BLaER1 treated with 17β-estradiol and CSF1 and Interleukin-3, amounts not matched to agents 10 nM and 100 nM (cell line): ENCODE measurements around the gene HNF1A.
"Not testable (repeated sequence)": the region's sequence is repeated elsewhere in the genome, so short reads cannot be mapped to it uniquely, and the experiment has no call there.

ENCODE experiments used
- H3K27ac ChIP-seq, 11 experiments: shearing (Covaris generic); formaldehyde crosslinking; 2 replicates each; pipeline ENCODE4 v1.8.1; 2022
- H3K27me3 ChIP-seq, 11 experiments: shearing (Covaris generic); formaldehyde crosslinking; 2 replicates each; pipeline ENCODE4 v1.8.1; 2022
- H3K36me3 ChIP-seq, 11 experiments: shearing (Covaris generic); formaldehyde crosslinking; 2 replicates each; pipeline ENCODE4 v1.8.1; 2022
- H3K4me1 ChIP-seq, 10 experiments: shearing (Covaris generic); formaldehyde crosslinking; 2 replicates each; pipeline ENCODE4 v1.8.1; 2022
- H3K4me2 ChIP-seq, 11 experiments: shearing (Covaris generic); formaldehyde crosslinking; 2 replicates each; pipeline ENCODE4 v1.8.1; 2022
- H3K4me3 ChIP-seq, 10 experiments: shearing (Covaris generic); formaldehyde crosslinking; 2 replicates each; pipeline ENCODE4 v1.8.1; 2022
- H3K9ac ChIP-seq, 11 experiments: shearing (Covaris generic); formaldehyde crosslinking; 2 replicates each; pipeline ENCODE4 v1.8.1; 2022
- H3K9me3 ChIP-seq, 11 experiments: shearing (Covaris generic); formaldehyde crosslinking; replicated peaks in 1 of 11; 2 replicates each; pipeline ENCODE4 v1.8.1; 2022
- H4K20me1 ChIP-seq, 11 experiments: shearing (Covaris generic); formaldehyde crosslinking; 2 replicates each; pipeline ENCODE4 v1.8.1; 2022
- Cebpa-rat ChIP-seq, 11 experiments: shearing (Covaris generic); IDR thresholded peaks; 2 replicates each; pipeline ENCODE4 v1.8.1; 2022

Gene HNF1A

DNA sequence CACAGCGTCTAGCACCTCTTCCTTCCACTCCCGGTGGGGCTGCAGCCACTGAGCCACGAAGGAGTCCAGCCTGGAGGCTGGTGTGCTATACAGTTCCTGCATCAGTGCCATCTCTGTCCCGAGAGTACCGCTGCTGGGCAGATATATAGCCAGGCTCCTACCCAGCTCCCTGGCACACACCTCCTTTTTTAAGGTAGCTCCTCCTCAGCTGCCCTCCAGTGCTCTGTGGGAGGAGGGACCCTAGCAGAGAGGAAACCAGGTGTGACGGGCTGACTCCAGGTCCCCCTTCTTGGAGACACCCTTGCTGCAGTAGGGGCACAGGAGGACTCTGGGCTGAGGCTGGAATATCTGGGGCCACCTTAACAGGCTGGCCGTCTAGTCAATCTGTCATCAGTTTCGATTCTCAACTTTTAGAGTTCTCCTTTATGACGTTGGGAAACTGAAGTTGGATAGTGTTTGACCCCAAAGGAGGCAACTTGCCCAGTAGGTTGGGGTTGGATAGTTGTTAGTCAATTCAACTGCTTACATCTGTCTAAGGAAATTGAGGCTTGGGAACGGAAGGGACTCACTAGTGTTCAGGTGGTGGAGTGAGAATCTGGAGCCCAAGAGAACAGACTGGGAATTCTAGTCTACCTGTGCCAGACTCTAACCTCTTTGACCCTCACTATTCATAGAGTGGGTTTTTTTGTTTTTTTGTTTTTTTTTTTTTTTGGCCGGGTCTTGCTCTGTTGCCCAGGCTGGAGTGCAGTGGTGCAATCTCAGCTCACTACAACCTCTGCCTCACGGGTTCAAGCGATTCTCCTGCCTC is 60.7 kb downstream of the HNF1A start, which contains the start of gene OASL:
OASL (minus strand) TSS at position 386 of the 808 bp plus-strand sequence; CDS start at position 111, 275 bp downstream.
- no peak for TF ChIP-seq Cebpa-rat (IDR thresholded peaks at IDR 0.05)
- H3K27ac ChIP-seq = peak within 1 kb of the TSS in 6 of 11 experiments; percentile 15 to 79 (median 68); a peak in 12 of 22 replicates
- H3K4me2 ChIP-seq = peak within 1 kb of the TSS; percentile 48 to 89 (median 73)
- H3K36me3 ChIP-seq = no peaks in the 10 kb centered on the region
- no peaks in the 10 kb centered on the region for H4K20me1 ChIP-seq
- H3K27me3 ChIP-seq = no peaks in the 10 kb centered on the region; a peak in 1 of 22 replicates
- peaks cover 27 to 53% (median 38%) of the 10 kb centered on the region in 10 experiments for H3K4me1 ChIP-seq
- peak within 1 kb of the TSS in 6 of 10 experiments; percentile 26 to 66 (median 52); a peak in 12 of 20 replicates for H3K4me3 ChIP-seq
- no peaks in the 10 kb centered on the region for H3K9me3 ChIP-seq
- peak within 1 kb of the TSS in 8 of 11 experiments; percentile 26 to 66 (median 52); a peak in 9 of 22 replicates for H3K9ac ChIP-seq

DNA sequence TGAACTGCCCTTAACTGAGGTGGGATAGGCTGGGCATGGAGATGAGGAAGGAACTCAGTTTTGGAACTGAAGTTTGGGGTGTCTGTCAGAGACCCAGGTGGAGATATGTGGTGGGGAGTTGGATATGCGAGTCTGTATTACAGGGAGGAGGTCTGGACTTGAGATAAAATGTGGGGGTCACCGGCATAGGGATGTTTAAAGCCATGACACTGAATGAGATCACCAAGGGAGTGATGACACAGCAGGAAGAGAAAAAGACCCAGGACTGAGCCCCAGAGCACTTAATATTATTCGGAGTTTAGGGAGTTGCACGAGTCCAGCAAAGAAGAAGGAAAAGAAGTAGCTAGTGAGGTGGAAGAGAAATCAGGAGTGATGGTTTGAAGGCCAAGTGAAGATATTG is 64.7 kb downstream of the HNF1A start:
- H3K4me3 ChIP-seq = no peak overlapping the region
- no peaks in the 10 kb centered on the region for H3K9me3 ChIP-seq
- TF ChIP-seq Cebpa-rat (IDR thresholded peaks at IDR 0.05) = no peak
- peaks cover 10 to 16% (median 13%) of the 10 kb centered on the region in 10 experiments for H3K4me1 ChIP-seq
- H4K20me1 ChIP-seq = no peaks in the 10 kb centered on the region
- no peak overlapping the region for H3K9ac ChIP-seq
- H3K4me2 ChIP-seq = no peak overlapping the region
- H3K27ac ChIP-seq = no peak overlapping the region
- no peaks in the 10 kb centered on the region; a peak in 1 of 22 replicates for H3K27me3 ChIP-seq
- H3K36me3 ChIP-seq = no peaks in the 10 kb centered on the region

DNA sequence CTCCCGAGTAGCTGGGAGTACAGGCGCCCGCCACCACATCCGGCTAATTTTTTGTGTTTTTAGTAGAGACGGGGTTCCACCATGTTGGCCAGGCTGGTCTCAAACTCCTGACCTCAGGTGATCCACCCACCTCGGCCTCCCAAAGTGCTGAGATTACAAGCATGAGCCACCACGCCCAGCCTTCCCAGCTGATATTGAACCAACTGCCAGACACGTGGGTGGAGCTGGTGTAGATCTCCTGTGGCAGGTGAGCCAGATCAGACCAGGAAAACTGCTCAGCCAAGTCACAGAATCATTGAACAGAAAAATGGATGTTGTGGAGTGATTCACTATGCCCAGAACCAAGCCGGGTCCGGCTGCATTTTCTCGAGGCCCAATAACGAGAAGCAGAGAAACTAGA is 69.1 kb downstream of the HNF1A start:
- not testable (repeated sequence) for H3K36me3 ChIP-seq, H3K9ac ChIP-seq, H4K20me1 ChIP-seq, H3K27ac ChIP-seq, H3K27me3 ChIP-seq, H3K4me2 ChIP-seq, H3K9me3 ChIP-seq, H3K4me3 ChIP-seq, H3K4me1 ChIP-seq

DNA sequence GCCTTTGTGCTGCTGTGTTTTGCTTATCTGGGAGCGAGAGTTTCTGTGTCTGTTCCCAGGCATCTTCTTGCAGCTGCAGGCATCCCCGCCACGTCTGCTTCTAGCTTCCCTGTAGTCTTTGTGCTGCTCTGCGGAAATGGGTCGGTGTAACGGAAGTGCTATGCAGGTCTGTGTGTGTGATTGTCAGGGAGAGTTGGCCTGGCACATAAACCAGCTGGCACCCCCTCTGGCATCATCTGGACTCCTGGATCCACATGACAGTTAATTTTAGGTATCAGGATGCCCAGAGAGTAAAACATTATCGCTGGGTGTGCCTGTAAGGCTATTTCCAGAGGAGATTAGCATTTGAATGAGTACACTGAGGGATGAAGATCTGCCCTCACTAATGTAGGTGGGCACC is 70.1 kb downstream of the HNF1A start:
- Histone ChIP-seq H3K36me3 (no peaks in the 10 kb centered on the region), H3K4me1 (peaks cover 0 to 4% (median 0%) of the 10 kb centered on the region in 10 experiments; a peak in 1 of 20 replicates), H3K4me2 (no peak overlapping the region), H3K4me3 (no peak overlapping the region), H3K27ac (no peak overlapping the region), H3K9ac (no peak overlapping the region), H3K9me3 (no peaks in the 10 kb centered on the region), H4K20me1 (no peaks in the 10 kb centered on the region), H3K27me3 (no peaks in the 10 kb centered on the region)
- no peak for TF ChIP-seq Cebpa-rat (IDR thresholded peaks at IDR 0.05)

DNA sequence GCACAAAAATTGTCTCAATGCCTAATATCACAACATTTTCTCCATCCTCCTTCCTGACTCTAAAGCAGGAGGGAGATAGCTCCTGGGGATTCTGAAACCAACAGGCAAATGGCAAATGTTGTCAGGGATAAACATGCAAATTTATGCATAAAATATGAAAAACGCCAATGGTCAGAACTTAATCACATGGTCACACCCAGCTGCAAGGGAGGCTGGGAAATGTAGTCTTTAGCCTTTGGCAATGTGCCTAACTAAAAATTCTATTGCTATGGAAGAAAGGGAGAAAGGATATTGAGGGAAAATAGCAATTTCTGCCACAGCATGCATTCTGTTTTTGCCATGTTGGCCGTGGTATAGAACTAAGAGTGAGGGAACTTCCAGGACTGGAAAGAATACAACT is 72.4 kb downstream of the HNF1A start:
- Histone ChIP-seq H3K4me3 (no peak overlapping the region), H3K27ac (no peak overlapping the region), H4K20me1 (no peaks in the 10 kb centered on the region), H3K27me3 (no peaks in the 10 kb centered on the region), H3K36me3 (no peaks in the 10 kb centered on the region), H3K9ac (no peak overlapping the region), H3K4me1 (peaks cover 0 to 2% (median 0%) of the 10 kb centered on the region in 10 experiments; a peak in 1 of 20 replicates), H3K4me2 (no peak overlapping the region), H3K9me3 (no peaks in the 10 kb centered on the region)
- TF ChIP-seq Cebpa-rat (IDR thresholded peaks at IDR 0.05) = no peak
